NCI-H2196 treated with DMSO at 0.1 percent for 48 hours (cell line): Measurements from ENCODE around the gene PTK7.

Experiments used
- DNase-seq: peaks from one replicate; lab custom pipeline; 2025; ENCODE audit not compliant: unreplicated experiment; lab: John Stamatoyannopoulos, UW

The PTK7 gene

DNA sequence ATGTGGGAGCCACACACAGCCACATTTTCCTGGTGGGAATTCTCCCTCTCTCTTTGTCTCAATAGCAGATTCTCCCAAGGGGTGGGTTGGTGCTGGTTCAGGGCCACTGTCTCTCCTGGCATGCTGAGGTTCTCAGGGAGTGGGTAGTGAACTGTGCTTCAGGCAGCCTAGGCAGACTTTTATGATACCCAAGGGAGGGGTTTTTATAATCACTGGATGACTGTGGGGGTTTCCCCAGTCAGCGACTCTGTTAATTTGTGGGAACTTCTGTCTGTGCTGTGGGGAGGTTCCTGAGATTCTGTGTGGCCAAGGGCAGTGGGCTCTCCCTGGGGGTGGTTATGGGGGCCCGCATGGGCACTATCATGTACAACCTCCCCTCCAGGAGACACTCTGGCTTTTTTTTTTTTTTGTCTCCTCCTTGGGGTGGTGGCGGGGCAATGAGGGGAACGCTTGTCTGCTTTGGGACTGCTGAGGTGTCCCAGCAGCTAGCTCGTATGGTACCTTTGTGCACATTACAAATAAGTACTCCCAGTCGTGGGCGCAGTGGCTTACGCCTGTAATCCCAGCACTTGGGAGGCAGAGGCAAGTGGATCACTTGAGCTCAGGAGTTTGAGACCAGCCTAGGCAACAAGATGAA is 10.0 kb downstream of the PTK7 start:
- no peak for DNase-seq

DNA sequence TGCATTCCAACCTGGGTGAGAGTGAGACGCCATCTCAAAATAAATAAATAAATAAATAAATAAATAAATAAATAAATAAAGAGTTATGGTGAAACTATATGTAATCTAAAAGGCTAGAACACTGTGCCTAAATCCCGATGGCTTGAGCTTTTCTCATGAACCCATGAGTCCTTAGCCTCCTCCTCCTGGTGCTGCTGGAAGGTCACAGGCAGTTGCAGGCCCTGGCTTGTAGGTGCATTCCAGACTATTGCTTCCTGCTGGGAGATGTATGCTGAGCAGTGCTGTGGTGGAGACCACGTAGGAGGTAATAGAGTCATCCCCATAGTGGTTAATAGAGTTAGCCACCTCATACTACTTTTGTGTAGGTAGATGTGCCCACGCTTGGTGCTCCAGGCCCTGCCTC is 12.5 kb downstream of the PTK7 start:
- no peak for DNase-seq

DNA sequence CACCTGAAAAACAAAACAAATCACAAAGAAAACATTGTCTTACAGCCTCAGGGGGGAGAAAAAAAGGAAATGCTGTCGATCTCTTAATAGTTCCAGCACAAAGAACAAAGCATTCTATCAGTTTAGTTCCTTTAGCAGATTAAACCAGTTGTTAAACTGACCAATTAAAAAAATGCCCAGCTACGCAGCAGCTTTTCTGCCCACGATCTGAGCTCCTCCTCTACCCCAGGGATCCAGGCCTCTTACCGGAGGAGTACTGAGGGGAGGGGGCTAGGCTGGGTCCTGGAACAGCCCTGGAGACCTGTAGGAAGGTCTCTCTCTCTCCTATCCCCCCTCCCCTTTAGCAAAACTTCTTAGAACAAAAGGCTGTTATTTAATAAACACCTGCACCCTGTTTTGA is 13.4 kb downstream of the PTK7 start:
- no peak for DNase-seq

DNA sequence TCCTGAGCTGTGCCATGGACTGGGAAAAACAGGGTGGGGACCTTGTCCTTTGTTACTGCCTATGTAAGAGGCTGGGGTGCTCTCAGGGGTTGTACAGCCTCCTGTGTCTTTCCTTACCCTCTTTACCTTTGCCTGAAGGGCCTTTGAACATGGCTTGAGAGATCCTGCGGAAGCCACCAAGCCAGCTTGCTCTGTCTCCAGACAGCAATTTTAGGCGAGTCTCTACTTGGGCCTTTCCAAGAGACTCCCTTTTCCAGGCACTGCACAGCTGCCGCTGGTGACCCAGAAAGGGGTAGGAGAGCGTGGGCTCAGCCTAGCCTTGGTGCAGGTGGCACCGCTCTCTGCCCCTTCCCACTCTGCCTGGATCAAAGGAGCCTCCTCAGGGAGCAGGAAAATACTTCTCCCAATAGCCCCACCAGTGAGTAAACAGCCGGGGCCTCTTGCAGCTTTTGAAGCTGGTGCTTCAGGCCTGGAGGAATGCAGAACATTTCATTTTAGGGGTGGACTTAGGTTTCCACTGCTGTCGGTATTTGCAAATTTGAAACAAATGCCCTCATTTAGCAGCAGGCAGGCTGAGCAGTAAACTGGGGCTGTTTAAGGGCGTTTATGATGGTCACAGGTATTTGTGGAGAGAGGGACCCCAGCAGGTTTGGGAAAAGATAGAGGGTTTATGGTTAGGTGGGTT is 13.9 kb downstream of the PTK7 start:
- no peak for DNase-seq

DNA sequence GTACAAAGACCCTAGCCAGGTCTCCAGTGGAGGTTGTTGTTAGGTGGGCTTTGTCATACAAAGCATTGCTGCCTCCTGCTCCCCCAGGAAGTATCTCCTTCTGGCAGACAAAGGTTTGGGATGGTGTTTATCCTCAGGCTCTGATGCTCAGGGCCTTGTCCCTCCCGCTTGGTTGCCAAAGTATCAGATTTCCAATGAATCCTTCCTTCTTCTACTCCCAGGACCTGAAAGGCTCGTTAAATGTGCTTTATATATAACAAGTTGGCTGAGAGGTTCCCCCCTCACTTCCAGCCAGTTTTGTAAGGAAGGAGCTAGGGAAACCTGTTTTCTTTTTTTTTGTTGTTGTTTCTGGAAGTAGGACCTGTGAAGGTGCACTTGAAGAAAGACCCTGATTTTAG is 14.4 kb downstream of the PTK7 start:
- DNase-seq: no peak

DNA sequence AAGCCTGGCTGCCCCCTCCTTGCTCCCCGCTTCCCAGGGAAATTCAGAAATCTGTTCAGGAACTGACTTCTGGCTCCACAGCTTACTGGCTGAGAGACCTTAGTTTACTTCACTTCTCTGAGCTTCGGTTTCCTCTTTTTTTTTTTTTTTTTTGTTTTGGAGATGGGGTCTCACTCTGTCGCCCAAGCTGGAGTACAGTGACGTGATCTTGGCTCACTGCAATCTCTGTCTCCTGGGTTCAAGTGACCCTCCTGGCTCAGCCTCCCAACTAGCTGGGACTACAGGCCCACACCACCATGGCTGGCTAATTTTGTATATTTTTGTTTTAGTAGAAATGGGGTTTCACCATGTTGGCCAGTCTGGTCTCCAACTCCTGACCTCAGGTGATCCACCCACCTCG is 14.9 kb downstream of the PTK7 start:
- no peak for DNase-seq

DNA sequence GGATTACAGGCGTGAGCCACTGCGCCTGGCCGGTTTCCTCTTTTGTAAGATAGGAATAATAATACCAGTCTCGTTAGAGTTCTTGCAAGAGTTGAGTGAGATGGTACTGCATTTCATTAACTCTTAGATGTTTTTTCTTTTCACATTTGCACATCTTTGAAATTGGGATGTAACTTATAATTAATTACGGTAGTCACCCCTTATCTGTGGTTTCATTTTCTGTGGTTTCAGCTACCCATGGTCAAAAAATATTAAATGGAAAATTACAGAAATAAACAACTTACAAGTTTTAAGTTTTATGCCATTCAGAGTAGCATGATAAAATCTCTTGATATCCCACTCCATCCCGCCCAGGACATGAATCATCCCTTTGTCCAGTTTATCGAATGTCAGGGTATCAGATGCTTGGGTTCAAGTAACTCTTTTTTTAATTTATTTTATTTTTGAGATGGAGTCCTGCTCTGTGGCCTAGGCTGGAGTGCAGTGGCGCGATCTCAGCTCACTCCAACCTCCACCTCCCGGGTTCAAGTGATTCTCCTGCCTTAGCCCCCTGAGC is 15.4 kb downstream of the PTK7 start:
- no peak for DNase-seq

DNA sequence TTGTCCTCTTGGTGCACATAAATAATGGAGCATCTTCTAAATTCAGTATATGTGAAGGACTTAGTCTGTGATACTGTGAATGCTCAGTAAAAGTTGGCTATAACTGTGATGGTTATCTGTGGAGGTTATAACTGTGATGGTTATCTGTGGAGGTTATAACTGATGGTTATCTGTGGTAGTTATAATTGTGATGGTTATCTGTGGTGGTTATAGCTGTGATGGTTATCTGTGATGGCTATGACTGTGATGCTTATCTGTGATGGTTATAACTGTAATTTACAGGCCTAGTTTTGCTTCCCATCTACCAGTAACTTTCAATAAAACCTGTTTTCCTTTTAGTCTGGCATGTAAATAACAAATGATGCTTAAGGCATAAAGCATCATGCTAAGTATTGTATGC is 16.5 kb downstream of the PTK7 start:
- DNase-seq: no peak

DNA sequence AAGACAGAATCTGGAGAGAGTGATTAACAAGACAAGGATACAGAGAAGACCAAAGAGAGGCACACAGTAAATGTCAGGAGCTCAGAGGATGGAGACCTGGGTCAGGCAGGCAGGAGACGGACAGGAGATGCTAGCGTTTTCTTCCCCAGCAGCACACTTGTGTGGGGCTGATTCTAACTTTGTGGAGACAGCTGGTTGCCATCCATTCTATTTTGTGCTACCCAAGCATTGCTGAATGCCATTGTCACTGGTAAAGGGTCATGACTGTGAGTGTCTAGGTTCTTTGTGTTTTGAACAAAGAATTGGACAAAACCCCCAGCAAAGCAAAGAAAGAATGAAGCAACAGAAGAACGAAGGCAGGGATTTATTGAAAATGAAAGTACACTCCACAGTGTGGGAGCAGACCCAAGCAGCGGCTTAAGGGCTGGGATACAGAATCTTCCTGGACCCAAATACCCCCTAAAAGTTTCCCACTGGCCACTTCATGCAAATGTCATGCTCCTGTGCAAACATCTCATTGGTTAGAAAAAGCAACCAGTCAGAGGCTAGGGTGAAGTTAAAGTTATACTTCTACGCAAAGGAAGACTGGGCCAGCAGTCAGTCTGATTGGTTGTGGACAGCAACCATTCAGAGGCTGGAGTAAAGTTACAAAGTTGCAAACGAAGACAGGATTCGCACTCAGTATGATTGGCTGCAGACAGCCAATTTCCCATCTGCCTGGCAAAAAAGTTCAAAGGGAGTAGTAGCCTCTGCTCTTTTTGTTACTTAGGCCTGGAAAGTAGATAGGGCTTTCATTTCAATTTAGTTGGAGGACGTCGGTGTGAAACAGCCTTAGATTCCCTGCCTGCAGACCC is 17.5 kb downstream of the PTK7 start:
- DNase-seq: no peak

DNA sequence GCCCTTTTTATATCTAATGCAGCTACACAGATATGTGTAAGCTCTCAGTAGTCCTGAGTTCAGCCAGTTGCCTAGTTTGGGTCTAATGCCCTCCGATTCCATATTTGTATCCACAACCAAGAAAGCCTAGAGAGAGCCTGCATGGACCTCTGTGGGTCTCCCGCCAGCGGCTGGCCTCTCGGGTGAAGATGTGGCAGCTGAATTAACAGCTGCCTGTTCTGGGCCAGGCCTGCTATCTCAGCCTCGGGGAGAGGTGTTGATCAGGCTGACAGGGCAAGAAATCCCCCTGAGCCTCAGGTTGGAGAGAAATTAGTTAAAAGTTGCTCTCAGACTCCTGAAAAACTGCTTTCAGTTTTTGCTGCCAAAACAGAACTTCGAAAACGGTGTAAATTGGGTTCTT is 19.8 kb downstream of the PTK7 start:
- no peak for DNase-seq

DNA sequence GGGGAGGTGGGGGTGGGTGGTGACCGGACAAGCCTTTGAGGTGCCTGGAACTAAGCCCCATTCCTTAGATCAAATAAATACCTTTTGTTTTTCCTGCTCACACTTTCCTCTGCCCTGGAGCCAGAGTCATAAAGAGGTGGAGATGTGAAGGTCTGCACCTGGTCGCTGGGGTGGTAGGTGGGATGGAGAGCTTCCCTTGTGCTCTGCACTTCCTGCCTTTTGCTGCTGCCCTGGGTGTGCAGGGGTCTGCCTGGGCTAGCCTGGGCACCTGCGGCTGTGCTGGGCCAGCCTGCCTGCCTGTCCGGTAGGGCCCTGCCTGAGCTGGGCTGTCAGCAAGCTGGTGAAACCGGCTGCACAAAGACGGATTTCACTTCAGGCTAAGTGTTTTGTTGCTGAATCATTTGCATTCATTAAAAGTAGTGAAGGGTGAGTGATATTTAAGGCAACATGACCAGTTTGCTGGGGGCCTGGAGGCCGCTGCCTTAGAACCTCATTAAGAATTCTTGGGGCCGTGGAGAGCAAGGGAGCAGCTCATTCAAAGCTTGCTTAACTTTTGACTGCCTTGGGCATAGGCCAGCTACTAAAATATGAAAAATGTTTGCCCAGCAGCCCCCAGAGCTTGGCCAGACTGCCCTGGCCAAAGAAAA is 20.5 kb downstream of the PTK7 start:
- DNase-seq: no peak

DNA sequence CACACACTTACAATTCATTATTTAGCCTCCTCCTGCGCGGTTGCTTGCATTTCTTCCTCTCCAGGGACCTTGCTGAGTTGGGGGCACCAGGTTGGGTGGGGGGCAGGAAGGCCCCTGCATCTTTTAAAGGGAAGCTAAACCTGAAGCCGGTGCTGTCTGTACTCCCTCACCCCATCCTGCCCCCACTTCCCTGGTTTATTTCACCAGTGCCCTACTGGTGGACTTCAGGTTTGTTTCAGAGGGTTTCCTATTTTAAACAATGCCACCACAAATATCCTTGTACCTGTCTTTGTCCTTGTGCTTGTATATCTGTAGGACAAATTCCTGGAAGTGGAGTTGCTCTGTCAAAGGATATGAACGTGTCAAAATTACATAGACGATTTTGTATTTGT is 21.0 kb downstream of the PTK7 start:
- DNase-seq: no peak

DNA sequence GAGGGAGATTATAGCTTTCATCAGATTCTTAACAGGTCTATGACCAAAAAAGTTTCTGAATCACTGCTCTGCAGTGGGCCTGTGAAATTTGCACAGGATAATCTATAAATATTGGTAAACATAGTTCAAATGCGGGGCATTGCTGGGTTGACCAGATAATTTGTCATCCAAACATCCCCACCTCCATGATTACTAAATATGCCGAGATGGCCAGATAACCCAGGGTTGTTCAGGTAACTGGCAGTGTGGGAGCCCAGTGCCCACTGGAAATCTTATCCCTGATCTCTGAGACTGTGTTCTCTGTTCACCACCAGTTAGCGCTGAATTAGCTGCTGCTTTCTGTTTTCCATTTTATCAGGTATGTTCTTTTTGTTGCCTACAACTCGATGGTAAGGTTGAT is 21.4 kb downstream of the PTK7 start:
- DNase-seq: no peak

DNA sequence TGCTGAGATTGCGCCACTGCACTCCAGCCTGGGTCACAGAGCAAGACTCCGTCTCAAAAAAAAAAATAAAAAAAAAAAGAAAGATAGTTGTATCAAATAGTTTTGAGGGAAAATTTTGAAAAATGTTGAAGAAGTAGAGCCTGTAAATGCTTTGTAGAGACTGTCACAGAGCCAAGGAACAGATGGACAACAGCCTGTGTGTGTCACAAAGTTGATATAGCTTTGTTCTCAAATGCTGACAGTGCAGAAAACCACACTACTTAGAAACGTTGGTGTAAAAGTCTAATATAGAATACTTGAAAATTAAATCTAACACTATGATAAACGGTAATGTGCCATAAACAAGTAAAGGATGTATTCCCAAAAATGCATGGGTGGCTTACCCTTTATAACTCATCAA is 25.4 kb downstream of the PTK7 start:
- no peak for DNase-seq

DNA sequence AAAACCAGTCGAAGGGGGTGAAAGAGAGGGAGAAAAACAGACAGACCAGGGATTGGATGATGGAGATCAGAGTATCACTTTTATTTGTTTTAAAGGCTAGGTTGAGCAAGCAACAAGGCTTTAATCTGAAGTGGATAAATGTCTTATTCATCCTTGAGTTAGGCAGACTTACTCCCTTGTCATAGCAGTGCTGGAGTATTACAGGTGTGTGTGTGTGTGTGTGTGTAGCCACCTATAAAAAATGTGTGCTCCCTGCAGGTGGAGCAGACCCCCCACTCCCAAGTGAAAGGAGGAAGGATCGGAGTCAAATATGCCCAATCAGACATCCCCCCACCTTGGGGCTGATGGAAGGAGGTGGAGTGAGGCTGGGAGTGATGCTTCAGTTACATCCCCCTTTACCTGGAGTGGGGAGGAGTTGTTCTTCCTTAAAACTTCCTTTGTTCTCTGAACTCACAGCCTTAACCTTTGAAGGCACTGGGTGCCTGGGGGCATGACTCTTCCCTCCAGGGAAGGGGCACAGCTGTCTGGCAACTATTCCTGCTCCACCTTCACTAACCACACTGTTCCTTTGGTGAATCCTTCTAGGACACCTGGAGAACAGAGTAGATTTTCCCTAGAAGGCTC is 27.3 kb downstream of the PTK7 start:
- DNase-seq: no peak

DNA sequence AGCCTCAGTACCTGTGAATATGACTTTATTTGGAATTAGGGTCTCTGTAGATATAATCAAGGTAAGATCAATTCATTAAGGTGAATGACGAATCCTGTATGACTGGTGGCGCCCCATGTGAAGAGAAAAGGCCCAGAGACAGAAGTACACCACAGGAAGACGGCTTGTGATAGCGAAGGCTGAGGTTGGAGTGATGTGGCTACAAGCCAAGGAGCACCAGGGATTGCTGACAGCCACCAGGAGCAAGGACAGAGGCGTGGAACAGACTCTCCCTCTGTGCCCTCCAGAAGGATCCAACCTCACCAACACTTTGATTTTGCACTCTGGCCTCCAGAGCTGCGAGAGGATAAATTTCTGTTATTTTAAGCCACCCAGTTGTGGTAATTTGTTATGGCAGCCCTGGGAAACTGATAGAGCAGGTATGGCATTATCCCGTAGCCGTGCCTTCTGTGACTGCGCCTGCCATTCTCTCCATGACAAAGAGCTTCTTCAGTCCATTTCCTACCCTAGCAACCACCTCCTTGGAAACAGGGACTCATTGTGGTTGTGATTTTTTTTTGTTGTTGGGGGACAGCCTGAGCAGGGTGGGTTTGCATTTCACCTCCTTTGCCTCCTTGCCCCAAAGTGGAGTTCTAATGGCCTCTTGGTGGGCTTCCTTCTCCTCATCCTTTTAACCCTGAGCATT is 29.6 kb downstream of the PTK7 start:
- no peak for DNase-seq

DNA sequence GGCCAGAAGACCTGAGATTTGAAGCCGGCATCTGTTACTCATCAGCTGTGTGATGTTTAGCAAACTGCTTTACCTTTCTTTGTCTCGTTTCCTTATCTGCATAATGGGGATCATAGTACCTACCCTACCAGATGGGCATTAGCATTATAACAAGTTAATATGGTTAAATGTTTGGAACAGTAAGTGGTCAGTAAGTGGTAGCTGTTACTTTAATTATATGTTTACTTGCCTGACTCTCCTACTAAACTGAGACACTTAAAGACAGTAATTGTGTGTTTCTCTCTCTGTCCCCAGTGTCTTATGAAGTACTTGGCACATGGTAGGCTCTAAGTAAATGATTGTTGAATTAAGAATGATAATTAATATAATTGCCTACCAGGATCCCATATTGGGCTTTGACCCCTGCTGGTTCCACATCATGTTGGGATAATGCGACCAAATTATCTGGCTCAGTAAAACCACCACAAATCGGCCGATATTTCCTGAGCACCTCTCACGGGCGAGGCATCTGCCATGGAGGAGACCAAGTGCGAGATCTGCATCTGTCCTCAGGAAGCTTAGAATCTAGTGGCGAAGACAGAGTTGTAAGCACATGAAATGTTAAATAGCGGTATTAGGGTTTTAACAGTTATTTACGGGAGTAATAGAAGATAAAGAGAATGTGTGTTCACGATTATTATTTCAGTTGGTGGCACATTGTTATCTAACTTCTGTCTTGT is 31.4 kb downstream of the PTK7 start:
- no peak for DNase-seq

DNA sequence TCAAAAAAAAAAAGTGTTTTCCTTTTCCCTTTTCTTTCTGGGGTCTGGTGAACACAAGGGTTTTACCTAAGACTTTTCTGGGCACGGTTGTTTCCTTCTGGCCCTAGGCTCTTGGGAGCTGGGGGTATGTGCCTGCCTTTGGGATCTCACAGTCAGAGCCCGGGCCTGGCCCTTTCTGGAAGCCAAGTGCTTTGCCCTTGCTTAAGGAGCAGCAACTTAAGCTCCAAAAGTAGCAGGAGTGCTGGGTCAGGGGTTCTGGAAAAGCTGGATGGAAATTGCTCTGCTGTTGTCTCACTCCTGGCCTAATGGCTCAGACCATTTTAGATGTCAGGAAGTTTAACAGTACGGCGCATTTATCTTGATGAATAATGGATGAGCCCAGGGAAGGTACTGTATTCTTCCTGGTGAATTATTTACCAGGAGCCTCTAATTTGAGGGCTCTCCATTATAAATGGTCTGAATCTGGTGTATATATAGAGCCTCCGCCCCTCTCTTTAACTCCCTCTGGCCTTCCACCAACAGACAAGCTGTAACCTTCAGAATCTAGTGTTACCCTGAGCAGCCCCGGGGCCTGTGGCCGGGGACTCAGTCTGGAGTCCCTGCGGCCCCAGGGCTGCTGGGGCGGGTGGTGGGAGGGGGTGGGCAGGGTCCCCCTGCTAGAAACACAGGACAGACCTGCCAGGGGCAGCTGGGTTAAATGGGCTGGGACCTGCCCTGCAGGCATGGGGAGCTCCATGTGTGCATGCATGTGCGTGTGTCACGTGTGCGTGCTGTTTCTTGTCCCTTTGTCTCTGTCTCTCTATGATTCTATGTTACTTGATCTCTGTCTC is 37.5 kb downstream of the PTK7 start:
- no peak for DNase-seq

DNA sequence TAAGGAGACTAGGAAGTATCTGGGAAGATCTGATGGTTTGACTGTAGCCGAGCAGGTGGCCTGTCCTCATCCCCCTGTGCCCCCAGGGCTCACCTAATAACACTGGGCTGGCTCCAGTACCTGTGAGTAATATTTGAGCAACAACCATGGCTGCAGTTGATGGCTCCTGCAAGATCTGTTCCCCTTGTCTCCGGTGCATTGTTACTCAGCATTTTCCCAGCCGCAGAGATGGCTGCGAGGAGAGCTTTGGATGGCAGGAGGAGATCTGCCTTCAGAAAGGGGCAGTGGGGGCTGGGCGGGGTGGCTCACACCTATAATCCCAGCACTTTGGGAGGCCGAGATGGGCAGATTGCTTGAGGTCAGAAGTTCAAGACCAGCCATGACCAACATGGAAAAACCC is 39.3 kb downstream of the PTK7 start:
- no peak for DNase-seq
